ENCODE data around the gene E2F8.

The E2F8 gene

DNA sequence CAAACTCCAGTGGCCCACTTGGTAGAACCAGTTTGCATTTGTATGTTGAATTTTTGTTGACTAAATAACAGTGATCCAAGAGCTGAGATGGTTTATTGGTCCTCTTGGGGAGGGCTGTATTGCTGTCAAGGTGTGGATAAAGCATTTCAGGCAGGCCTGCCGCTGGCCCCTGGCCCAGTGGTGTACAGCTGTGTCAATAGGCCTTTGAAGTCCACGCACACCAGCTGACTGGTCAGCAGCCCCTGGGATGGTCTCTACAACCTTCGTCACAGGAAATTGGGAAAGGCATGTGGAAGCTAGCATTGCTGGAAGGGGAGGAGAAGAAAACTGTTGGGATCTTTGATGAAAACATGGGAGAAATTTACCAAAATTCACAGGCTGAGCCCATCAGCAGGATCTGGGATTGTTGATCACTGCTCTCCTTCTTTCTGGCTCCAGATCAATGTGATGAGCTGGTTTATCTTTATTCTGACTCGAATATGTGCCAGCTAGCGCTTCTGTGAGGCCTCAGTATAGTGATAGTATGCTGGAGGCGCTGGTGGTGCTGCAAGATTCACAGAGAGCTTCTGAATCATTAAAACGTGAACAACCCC, 12.5 kb upstream of the E2F8 start:
- CTCF ChIA-PET = no interaction called here
- H3K27ac ChIP-seq = no peak overlapping the region
- POLR2A ChIA-PET (ENCODE audit: low non-redundant PET) = no interaction called here
- DNase-seq (ENCODE audit: low spot score) = no peak
- TF ChIP-seq, protein P1, sequence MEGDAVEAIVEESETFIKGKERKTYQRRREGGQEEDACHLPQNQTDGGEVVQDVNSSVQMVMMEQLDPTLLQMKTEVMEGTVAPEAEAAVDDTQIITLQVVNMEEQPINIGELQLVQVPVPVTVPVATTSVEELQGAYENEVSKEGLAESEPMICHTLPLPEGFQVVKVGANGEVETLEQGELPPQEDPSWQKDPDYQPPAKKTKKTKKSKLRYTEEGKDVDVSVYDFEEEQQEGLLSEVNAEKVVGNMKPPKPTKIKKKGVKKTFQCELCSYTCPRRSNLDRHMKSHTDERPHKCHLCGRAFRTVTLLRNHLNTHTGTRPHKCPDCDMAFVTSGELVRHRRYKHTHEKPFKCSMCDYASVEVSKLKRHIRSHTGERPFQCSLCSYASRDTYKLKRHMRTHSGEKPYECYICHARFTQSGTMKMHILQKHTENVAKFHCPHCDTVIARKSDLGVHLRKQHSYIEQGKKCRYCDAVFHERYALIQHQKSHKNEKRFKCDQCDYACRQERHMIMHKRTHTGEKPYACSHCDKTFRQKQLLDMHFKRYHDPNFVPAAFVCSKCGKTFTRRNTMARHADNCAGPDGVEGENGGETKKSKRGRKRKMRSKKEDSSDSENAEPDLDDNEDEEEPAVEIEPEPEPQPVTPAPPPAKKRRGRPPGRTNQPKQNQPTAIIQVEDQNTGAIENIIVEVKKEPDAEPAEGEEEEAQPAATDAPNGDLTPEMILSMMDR (conservative IDR thresholded peaks at IDR 0.05; ENCODE audit: low read depth) = no peak

DNA sequence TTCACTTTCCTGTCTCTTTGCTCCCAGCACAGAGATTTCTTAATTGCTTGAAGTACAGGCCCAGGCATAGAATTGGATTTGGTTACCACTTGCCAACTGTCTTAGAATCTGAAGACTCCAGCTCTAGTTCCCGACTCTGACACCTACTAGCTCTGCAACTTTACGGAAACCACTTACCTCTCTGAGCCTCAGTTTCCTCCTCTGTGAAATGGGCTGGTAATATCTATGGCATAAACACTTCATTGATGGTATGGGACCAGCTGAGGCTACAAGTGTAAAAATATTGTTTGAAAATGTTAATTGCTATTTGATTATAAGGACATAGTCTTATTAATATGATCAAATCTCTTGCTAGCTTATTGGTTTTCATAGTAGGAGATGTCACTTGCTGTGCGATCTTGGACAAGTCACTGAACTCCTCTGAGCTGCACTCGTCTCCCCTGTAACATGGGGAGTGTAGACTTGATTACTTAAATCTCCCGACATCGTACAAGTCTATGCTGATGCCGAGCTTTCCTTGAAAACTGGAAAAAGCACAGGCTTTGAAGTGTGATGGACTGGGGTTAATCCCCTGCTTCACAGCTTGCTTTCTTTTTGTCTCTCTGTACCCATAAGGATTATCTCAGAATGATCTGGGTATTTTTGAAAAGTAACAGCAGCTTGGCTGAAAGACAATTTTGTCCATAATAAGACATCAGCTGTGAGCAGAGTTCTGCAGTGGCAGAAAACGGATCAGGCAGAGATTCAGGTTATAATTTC, 11.8 kb upstream of the E2F8 start:
- CTCF ChIA-PET = interaction anchor here (0.7 kb wide), 1 partner anchor 1144 kb away, joined by 3 read pairs; no protein-coding TSS in a partner anchor
- no peak overlapping the region for H3K27ac ChIP-seq
- DNase-seq (ENCODE audit: low spot score) = no peak
- TF ChIP-seq, protein P1 (conservative IDR thresholded peaks at IDR 0.05; ENCODE audit: low read depth) = no peak
- POLR2A ChIA-PET (ENCODE audit: low non-redundant PET) = no interaction called here

DNA sequence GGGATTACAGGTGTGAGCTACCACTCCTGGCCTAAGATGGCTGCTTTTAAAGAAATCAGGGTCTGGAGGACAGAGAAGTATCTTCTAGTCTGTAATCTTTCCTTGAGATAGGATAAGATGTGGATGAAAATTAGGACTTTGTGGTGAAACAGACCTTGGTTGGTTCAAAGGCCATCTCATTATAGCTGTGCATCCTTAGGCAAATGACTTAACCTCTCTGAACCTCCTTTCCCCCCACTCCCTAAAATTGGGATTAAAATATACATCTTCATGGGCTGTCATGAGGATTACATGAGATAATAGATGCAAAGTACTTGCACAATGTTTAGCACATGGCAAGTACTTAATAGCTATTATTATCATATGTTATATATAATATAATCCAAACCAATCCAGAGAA, 10.8 kb upstream of the E2F8 start:
- CTCF ChIA-PET = interaction anchor here (0.5 to 1.0 kb wide), 2 partner anchors 8 to 645 kb away, joined by 3 read pairs; no protein-coding TSS in a partner anchor
- TF ChIP-seq, protein P1 (conservative IDR thresholded peaks at IDR 0.05; ENCODE audit: low read depth) = no peak
- H3K27ac ChIP-seq = no peak overlapping the region
- POLR2A ChIA-PET (ENCODE audit: low non-redundant PET) = interaction anchor here (0.6 kb wide), 1 partner anchor 16 kb away, joined by 4 read pairs; no protein-coding TSS in a partner anchor
- no peak for DNase-seq (ENCODE audit: low spot score)

DNA sequence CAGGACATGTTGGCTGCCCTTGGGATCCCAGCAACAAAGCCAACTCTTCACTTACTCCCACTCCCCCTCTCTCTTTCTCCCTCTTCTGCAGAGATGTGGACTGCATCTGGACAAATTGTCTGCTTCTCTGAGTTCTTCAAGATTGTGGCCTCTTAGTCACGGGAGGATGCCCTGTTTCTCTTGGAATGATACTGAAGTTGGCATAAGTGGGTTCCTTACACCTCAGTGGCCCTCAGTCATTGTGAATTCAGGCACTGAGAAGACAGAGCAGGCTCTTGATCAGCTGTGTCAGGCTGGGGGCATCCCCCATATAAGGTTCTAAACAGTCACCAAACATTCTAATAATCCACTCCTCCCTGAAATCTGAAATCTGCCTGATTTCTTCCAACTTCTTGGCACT, 6.1 kb upstream of the E2F8 start:
- ChIA-PET POLR2A (ENCODE audit: low non-redundant PET) (no interaction called here), CTCF (no interaction called here)

DNA sequence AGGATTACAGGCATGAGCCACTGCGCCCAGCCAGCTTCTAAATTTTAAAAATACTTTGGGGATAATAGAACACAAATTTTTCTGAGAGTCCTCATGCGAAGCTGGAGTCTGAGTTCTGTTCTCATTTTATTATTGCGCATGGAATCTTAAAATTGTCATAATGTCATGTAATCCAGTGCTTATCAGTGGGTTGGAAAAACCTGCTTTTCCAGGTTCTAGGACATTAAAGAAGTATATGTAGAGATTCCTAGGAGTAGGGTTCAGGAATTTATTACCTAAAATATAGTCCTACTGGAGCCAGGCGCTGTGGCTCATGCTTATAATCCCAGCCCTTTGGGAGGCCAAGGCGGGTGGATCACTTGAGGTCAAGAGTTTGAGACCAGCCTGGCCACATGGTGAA, 4.6 kb upstream of the E2F8 start:
- ChIA-PET CTCF (interaction anchor here (0.6 to 1.3 kb wide), 2 partner anchors 14 to 281 kb away, joined by 3 to 5 read pairs; no protein-coding TSS in a partner anchor), POLR2A (ENCODE audit: low non-redundant PET) (no interaction called here)
- DNase-seq (ENCODE audit: low spot score) = no peak
- TF ChIP-seq, protein P1 (conservative IDR thresholded peaks at IDR 0.05; ENCODE audit: low read depth) = no peak
- peak overlapping the region; percentile 76 for H3K27ac ChIP-seq

More for the DNA sequence above, 6.1 kb upstream of the E2F8 start:
- no peak for DNase-seq (ENCODE audit: low spot score)
- TF ChIP-seq, protein P1 (conservative IDR thresholded peaks at IDR 0.05; ENCODE audit: low read depth) = no peak
- H3K27ac ChIP-seq = no peak overlapping the region

DNA sequence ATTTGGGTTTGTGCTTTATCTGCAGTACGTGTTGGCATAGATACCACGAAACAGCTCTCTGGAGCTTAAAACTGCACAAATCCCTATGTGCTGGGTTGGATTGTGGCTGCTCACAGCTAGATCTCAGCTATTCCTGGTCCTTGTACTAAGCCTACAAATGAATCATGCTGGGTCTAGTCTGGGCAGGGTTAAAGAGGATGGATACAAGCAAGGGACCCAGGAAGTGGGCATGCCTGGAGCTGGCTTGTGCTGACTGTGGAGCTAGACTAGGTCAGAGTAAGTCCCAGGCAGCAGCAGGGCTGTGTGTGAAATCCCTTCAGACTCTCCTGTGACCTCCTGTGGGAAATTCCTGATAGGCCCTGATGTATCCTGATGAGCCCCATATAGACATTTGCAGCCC, 3.9 kb upstream of the E2F8 start:
- TF ChIP-seq, protein P1 (conservative IDR thresholded peaks at IDR 0.05; ENCODE audit: low read depth) = no peak
- POLR2A ChIA-PET (ENCODE audit: low non-redundant PET) = no interaction called here

More for the DNA sequence above, 3.9 kb upstream of the E2F8 start:
- peak; percentile 81 for DNase-seq (ENCODE audit: low spot score)
- CTCF ChIA-PET = interaction anchor here (0.7 to 1.8 kb wide), 4 partner anchors 12 to 1142 kb away, joined by 3 to 10 read pairs (median 5); no protein-coding TSS in a partner anchor
- H3K27ac ChIP-seq = peak overlapping the region; percentile 76

All from RWPE1 (cell line).